Measurements from ENCODE around the gene ZNF787. TPM values are rescaled to one million over a fixed set of nuclear protein-coding genes. Genes with fewer than 3 reads are reported as not detected.
A peak's percentile ranks its signal among the peaks of the same experiment; 100 is the strongest.

Gene ZNF787
- total RNA-seq, 1 experiment from 2014 or later: 51.0 TPM

DNA sequence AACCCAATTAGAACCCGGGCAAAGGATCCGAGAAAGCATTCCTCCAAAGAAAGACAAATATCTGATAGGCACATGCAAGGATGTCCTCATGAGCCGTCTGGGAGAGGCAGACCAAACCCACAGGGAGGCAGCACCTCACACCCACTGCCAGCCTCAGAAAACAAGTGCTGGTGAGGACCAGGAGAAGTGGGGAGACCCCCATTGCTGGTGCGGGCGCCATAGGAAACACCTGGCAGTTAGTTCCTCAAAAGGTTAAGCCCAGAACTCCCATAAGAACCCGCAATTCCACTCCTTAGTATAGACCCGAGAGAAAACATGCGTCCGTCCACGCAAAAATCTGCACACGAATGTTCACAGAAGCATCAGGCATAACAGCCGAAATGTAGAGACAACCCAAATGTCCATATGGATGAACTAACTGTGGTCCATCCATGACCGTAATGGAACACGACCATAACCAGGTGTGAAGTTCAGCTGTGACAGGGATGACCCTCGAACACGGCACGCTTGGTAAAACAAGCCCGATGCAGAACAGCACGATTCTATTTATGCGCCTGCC is 7.9 kb downstream of the ZNF787 start:
- Histone ChIP-seq H3K27me3 (replicated peaks; ENCODE audit: insufficient read depth, low read depth, low read length, poor library complexity) (no peaks in the 10 kb centered on the region), H3K4me3 (ENCODE audit: low read depth, low read length, poor library complexity, severe bottlenecking) (no peak overlapping the region), H3K36me3 (ENCODE audit: insufficient read depth, low read length, poor library complexity, severe bottlenecking) (no peaks in the 10 kb centered on the region), H3K27ac (ENCODE audit: low read depth, low read length, poor library complexity, severe bottlenecking) (peak overlapping the region; percentile 50), H3K9me3 (ENCODE audit: low read depth, low read length, poor library complexity, severe bottlenecking) (no peaks in the 10 kb centered on the region), H3K4me1 (ENCODE audit: insufficient read depth, low read length, poor library complexity, severe bottlenecking) (peaks cover 40% of the 10 kb centered on the region)
- ChIA-PET CTCF (no interaction called here), POLR2A (ENCODE audit: low non-redundant PET) (no interaction called here)
- no TSS peak for BruUV-seq (replicated peaks)
- intact Hi-C loops (cut with micrococcal nuclease; ENCODE audit: unreplicated experiment): no loop called here
- no peak for DNase-seq (ENCODE audit: low spot score)
- TF ChIP-seq EZH2 (IDR thresholded peaks at IDR 0.05; ENCODE audit: borderline replicate concordance, low read depth, low read length, poor library complexity, severe bottlenecking): no peak
- TF ChIP-seq, protein P1, sequence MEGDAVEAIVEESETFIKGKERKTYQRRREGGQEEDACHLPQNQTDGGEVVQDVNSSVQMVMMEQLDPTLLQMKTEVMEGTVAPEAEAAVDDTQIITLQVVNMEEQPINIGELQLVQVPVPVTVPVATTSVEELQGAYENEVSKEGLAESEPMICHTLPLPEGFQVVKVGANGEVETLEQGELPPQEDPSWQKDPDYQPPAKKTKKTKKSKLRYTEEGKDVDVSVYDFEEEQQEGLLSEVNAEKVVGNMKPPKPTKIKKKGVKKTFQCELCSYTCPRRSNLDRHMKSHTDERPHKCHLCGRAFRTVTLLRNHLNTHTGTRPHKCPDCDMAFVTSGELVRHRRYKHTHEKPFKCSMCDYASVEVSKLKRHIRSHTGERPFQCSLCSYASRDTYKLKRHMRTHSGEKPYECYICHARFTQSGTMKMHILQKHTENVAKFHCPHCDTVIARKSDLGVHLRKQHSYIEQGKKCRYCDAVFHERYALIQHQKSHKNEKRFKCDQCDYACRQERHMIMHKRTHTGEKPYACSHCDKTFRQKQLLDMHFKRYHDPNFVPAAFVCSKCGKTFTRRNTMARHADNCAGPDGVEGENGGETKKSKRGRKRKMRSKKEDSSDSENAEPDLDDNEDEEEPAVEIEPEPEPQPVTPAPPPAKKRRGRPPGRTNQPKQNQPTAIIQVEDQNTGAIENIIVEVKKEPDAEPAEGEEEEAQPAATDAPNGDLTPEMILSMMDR (conservative IDR thresholded peaks at IDR 0.05; ENCODE audit: low read depth, low read length): no peak

DNA sequence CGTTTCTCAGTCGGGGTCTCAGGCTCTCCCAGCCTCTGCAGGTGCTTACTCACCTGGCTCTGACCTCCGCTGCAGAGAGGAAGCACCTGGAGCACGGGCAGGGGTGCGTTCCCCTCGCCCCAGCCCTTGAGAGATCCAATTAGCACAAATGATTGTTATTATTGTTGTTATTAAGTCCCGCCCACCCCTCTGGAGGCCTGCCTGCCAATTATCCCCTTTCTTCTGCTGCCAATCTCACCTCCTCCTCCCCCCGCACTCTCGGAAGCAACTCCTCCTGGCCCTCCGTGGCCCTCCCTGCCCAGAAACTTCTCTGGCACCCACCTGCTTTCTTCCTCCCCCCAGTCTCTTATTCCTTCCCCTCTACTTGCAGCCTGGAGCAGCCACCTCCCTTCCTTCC is 8.8 kb downstream of the ZNF787 start:
- H3K4me1 ChIP-seq (ENCODE audit: insufficient read depth, low read length, poor library complexity, severe bottlenecking): peaks cover 48% of the 10 kb centered on the region
- intact Hi-C loops (cut with micrococcal nuclease; ENCODE audit: unreplicated experiment): no loop called here
- CTCF ChIA-PET: no interaction called here
- no peak overlapping the region for H3K27ac ChIP-seq (ENCODE audit: low read depth, low read length, poor library complexity, severe bottlenecking)
- POLR2A ChIA-PET (ENCODE audit: low non-redundant PET): no interaction called here
- no peaks in the 10 kb centered on the region for H3K36me3 ChIP-seq (ENCODE audit: insufficient read depth, low read length, poor library complexity, severe bottlenecking)
- no peak for DNase-seq (ENCODE audit: low spot score)
- H3K27me3 ChIP-seq (replicated peaks; ENCODE audit: insufficient read depth, low read depth, low read length, poor library complexity): no peaks in the 10 kb centered on the region
- H3K9me3 ChIP-seq (ENCODE audit: low read depth, low read length, poor library complexity, severe bottlenecking): no peaks in the 10 kb centered on the region
- BruUV-seq (replicated peaks): no TSS peak
- no peak overlapping the region for H3K4me3 ChIP-seq (ENCODE audit: low read depth, low read length, poor library complexity, severe bottlenecking)
- no peak for TF ChIP-seq EZH2 (IDR thresholded peaks at IDR 0.05; ENCODE audit: borderline replicate concordance, low read depth, low read length, poor library complexity, severe bottlenecking)
- TF ChIP-seq, protein P1 (conservative IDR thresholded peaks at IDR 0.05; ENCODE audit: low read depth, low read length): no peak

DNA sequence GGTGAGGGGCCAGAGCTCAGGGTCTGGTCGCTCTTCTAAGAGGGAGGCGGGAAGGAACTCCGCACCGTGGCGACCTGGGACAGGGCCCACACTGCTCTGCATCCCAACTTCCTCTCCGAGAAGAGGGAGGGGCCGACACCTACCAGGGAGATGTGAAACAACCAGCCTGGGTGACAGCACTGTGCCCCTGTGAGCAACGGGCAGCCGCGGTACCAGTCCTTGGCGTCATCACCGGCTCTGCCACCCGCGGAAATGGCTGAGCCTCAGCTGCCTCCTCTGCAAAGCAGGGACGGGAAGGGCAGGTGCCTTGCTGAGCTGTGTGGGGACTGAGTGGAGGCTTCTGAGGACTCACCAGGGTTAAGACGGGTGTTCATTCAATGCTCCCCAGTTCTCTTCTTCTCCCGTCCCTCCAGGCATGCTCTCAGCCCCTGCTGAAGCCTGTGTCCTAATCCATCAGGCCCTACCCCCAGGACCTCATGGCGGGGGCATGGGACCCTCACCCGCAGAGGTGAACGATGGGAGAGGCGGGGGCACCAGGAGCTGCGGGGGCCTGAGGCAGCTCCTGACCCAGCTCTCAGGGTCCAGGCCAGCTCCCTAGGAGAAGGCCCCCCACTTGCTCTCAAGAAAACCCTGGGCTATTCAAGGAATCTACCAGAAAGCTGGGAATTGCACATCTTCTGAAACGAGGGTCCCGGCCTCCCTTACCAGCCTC is 9.3 kb downstream of the ZNF787 start:
- Histone ChIP-seq H3K36me3 (ENCODE audit: insufficient read depth, low read length, poor library complexity, severe bottlenecking) (no peaks in the 10 kb centered on the region), H3K4me3 (ENCODE audit: low read depth, low read length, poor library complexity, severe bottlenecking) (no peak overlapping the region), H3K27me3 (replicated peaks; ENCODE audit: insufficient read depth, low read depth, low read length, poor library complexity) (no peaks in the 10 kb centered on the region), H3K27ac (ENCODE audit: low read depth, low read length, poor library complexity, severe bottlenecking) (no peak overlapping the region), H3K4me1 (ENCODE audit: insufficient read depth, low read length, poor library complexity, severe bottlenecking) (peaks cover 48% of the 10 kb centered on the region), H3K9me3 (ENCODE audit: low read depth, low read length, poor library complexity, severe bottlenecking) (no peaks in the 10 kb centered on the region)
- intact Hi-C loops (cut with micrococcal nuclease; ENCODE audit: unreplicated experiment): no loop called here
- no TSS peak for BruUV-seq (replicated peaks)
- DNase-seq (ENCODE audit: low spot score): no peak
- no peak for TF ChIP-seq EZH2 (IDR thresholded peaks at IDR 0.05; ENCODE audit: borderline replicate concordance, low read depth, low read length, poor library complexity, severe bottlenecking)
- TF ChIP-seq, protein P1 (conservative IDR thresholded peaks at IDR 0.05; ENCODE audit: low read depth, low read length): no peak
- ChIA-PET CTCF (no interaction called here), POLR2A (ENCODE audit: low non-redundant PET) (no interaction called here)
